HepG2 (cell line): ENCODE data around the gene CUL7. TPM values are rescaled to one million over a fixed set of nuclear protein-coding genes. Genes with fewer than 3 reads are reported as not detected.

Experiments used
- CREB1 ChIP-seq, 2 experiments: fragments of 450-650 bp in 1 of 2; IDR thresholded peaks; 2 replicates each; pipeline ENCODE4 v1.6.1; 2016 to 2017; ENCODE audit warnings: control low read depth in 1 of 2, mild to moderate bottlenecking in 1 of 2, missing compliant biosample characterization in 1 of 2, missing genetic modification characterization in 1 of 2
- GZF1 ChIP-seq: sonication (generic); formaldehyde crosslinking; IDR thresholded peaks from 2 replicates; pipeline ENCODE4 v1.5.1; 2020; ENCODE audit warnings: mild to moderate bottlenecking, missing genetic modification reagents
- HMG20A ChIP-seq: IDR thresholded peaks from 2 replicates; pipeline ENCODE4 v1.6.1; 2016; ENCODE audit warnings: borderline replicate concordance
- KLF13 ChIP-seq: sonication (generic); formaldehyde crosslinking; IDR thresholded peaks from 2 replicates; pipeline ENCODE4 v1.4.0; 2020; ENCODE audit warnings: mild to moderate bottlenecking, missing genetic modification reagents
- NONO ChIP-seq, 2 experiments: fragments of 450-650 bp in 1 of 2; sonication (generic) in 1 of 2; formaldehyde crosslinking in 1 of 2; IDR thresholded peaks in 1 of 2; conservative IDR thresholded peaks in 1 of 2; 2 replicates each; pipeline versions ENCODE4 v1.6.1 to v1.8.0; 2017 to 2022; ENCODE audit warnings: mild to moderate bottlenecking in 1 of 2, missing genetic modification reagents in 1 of 2, moderate library complexity in 1 of 2
- NR2F1 ChIP-seq, 2 experiments: fragments of 450-650 bp in 1 of 2; formaldehyde crosslinking in 1 of 2; IDR thresholded peaks; 2 replicates each; pipeline versions ENCODE4 v1.5.0 to v1.6.1; 2016 to 2020; ENCODE audit warnings: mild to moderate bottlenecking in 1 of 2, missing compliant biosample characterization in 1 of 2, missing genetic modification reagents in 1 of 2, moderate library complexity in 1 of 2
- PCBP2 ChIP-seq: fragments of 200-400 bp; formaldehyde crosslinking; optimal IDR thresholded peaks from 2 replicates; pipeline ENCODE3; 2018; ENCODE audit warnings: low read length, low read depth; ENCODE audit not compliant: poor library complexity, severe bottlenecking
- TOE1 ChIP-seq: sonication (generic); formaldehyde crosslinking; IDR thresholded peaks from 2 replicates; pipeline ENCODE4 v1.4.0; 2020; ENCODE audit warnings: mild to moderate bottlenecking, missing genetic modification reagents
- XBP1 ChIP-seq: sonication (generic); formaldehyde crosslinking; IDR thresholded peaks from 2 replicates; pipeline ENCODE4 v1.5.0; 2020; ENCODE audit warnings: missing genetic modification reagents
- ZFP41 ChIP-seq: sonication (generic); formaldehyde crosslinking; IDR thresholded peaks from 2 replicates; pipeline ENCODE4 v1.4.0; 2020; ENCODE audit warnings: mild to moderate bottlenecking, missing genetic modification reagents, borderline replicate concordance
- ZMYM3 ChIP-seq: sonication (generic); formaldehyde crosslinking; IDR thresholded peaks from 2 replicates; pipeline ENCODE4 v1.5.1; 2020; ENCODE audit warnings: mild to moderate bottlenecking, missing genetic modification reagents
- ZNF225 ChIP-seq: sonication (generic); formaldehyde crosslinking; IDR thresholded peaks from 2 replicates; pipeline ENCODE4 v1.4.0; 2020; ENCODE audit warnings: mild to moderate bottlenecking, missing genetic modification reagents
- ZNF292 ChIP-seq: sonication (generic); formaldehyde crosslinking; IDR thresholded peaks from 2 replicates; pipeline ENCODE4 v1.8.1; 2022; ENCODE audit warnings: mild to moderate bottlenecking, low read depth, missing genetic modification reagents, borderline replicate concordance
- ZNF510 ChIP-seq: sonication (generic); formaldehyde crosslinking; IDR thresholded peaks from 2 replicates; pipeline ENCODE4 v1.4.0; 2020; ENCODE audit warnings: low read depth, mild to moderate bottlenecking, missing genetic modification reagents
- ZNF546 ChIP-seq: sonication (generic); formaldehyde crosslinking; conservative IDR thresholded peaks from 2 replicates; pipeline ENCODE4 v1.8.1; 2023; ENCODE audit warnings: mild to moderate bottlenecking, missing genetic modification reagents
- ZNF776 ChIP-seq: sonication (generic); formaldehyde crosslinking; IDR thresholded peaks from 2 replicates; pipeline ENCODE4 v1.4.0; 2020; ENCODE audit warnings: mild to moderate bottlenecking, missing genetic modification reagents
- ZNF83 ChIP-seq: sonication (generic); formaldehyde crosslinking; IDR thresholded peaks from 2 replicates; pipeline ENCODE4 v1.4.0; 2020; ENCODE audit warnings: missing genetic modification reagents, mild to moderate bottlenecking, borderline replicate concordance
- polyA plus RNA-seq, 8 experiments: library from polyadenylated mRNA; depleted of rRNA in 3 of 8; stranded (reverse) in 7 of 8; unstranded in 1 of 8; fragments of >200 nt; fragmentation: Illumina TruSeq in 4 of 8; extraction: Trizol in 4 of 8; gene quantifications; 2 replicates each; pipeline versions ENCODE4 v1.2.1 to v1.2.3, GENCODE V29; 2011 to 2016; ENCODE audit warnings: low read depth in 4 of 8, missing spikeins in 1 of 8, mixed read lengths in 1 of 8; ENCODE audit not compliant: insufficient read depth in 1 of 8
- total RNA-seq, 5 experiments: library from RNA; depleted of rRNA; stranded (reverse); fragments of >200 nt; fragmentation: Illumina TruSeq; extraction: Trizol; gene quantifications; 2 replicates each; pipeline ENCODE4 v1.2.3, GENCODE V29; 2016; ENCODE audit warnings: low read depth in 1 of 5
- TF ChIP-seq, protein P1 (sequence below): sonication (generic); formaldehyde crosslinking; IDR thresholded peaks from 2 replicates; pipeline ENCODE4 v1.4.0; 2020; ENCODE audit warnings: missing genetic modification reagents
- TF ChIP-seq, protein P2 (sequence below): sonication (generic); formaldehyde crosslinking; IDR thresholded peaks from 2 replicates; pipeline ENCODE4 v1.8.0; 2022; ENCODE audit warnings: missing genetic modification reagents, mild to moderate bottlenecking, inconsistent platforms, borderline replicate concordance
- TF ChIP-seq, protein P3 (sequence below): sonication (generic); formaldehyde crosslinking; IDR thresholded peaks from 2 replicates; pipeline ENCODE4 v1.8.0; 2022; ENCODE audit warnings: mild to moderate bottlenecking, missing genetic modification reagents
- TF ChIP-seq, protein P4 (sequence below): sonication (generic); formaldehyde crosslinking; IDR thresholded peaks from 2 replicates; pipeline ENCODE4 v1.5.0; 2020; ENCODE audit warnings: mild to moderate bottlenecking, low read depth, missing genetic modification reagents, borderline replicate concordance

The CUL7 gene
- total and polyA plus RNA-seq, 2 of the 13 experiments (the other 11 are each of a cell fraction or from before 2014, with no cell fraction given) = 32.0 to 60.7 TPM

DNA sequence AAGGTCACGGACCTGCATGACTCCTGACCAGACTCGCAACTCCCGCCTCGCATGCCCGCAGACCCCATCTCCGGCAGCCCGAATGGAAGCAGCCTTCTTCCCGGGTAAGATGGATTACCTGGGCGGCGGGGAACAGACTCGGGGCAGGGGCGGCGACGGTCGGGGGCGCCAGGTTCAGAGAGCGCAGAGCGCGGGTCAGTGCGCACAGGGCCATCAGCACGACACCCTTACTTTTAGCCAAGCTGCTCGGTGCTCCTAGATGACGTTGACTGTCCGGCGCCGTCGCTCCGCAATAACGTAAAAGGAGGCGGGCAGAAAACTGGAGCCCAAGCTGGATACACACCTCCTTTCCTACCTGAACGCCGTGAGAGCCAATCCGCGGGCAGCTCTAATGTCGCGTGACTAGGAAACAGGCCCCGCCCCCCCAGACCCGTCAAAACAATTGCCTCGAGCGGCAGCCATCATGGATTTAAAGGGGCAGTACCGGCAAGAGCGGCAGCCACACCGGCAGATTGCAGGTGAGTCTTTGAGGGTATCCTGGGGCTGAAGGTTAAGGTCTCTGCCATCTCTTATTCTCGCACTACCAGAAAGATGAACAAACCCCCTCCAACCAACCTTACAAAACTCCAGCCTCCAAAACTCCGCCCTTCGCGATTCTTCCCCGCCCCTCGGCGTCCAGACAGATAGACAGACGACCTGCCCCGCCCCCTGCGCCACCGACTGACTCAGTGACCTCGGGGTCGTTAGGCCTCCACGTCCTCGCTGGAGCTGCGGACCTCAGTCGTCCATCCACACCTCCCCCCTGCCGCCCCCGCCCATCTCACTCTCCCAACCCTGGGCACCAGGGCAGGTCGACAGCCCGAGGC is 5.8 kb upstream of the CUL7 start, which contains the start of the genes KLC4 and MRPL2 (continued):
- TF ChIP-seq, protein P1, sequence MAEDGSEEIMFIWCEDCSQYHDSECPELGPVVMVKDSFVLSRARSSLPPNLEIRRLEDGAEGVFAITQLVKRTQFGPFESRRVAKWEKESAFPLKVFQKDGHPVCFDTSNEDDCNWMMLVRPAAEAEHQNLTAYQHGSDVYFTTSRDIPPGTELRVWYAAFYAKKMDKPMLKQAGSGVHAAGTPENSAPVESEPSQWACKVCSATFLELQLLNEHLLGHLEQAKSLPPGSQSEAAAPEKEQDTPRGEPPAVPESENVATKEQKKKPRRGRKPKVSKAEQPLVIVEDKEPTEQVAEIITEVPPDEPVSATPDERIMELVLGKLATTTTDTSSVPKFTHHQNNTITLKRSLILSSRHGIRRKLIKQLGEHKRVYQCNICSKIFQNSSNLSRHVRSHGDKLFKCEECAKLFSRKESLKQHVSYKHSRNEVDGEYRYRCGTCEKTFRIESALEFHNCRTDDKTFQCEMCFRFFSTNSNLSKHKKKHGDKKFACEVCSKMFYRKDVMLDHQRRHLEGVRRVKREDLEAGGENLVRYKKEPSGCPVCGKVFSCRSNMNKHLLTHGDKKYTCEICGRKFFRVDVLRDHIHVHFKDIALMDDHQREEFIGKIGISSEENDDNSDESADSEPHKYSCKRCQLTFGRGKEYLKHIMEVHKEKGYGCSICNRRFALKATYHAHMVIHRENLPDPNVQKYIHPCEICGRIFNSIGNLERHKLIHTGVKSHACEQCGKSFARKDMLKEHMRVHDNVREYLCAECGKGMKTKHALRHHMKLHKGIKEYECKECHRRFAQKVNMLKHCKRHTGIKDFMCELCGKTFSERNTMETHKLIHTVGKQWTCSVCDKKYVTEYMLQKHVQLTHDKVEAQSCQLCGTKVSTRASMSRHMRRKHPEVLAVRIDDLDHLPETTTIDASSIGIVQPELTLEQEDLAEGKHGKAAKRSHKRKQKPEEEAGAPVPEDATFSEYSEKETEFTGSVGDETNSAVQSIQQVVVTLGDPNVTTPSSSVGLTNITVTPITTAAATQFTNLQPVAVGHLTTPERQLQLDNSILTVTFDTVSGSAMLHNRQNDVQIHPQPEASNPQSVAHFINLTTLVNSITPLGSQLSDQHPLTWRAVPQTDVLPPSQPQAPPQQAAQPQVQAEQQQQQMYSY (CRISPR knock-in tag) = no peak
- TF ChIP-seq XBP1 (CRISPR knock-in tag) (0 out of 2 replicates have a peak, but pooled peaks have one; percentile 28), NONO (IDR thresholded peaks at IDR 0.05) (no peak), NONO (CRISPR knock-in tag; conservative IDR thresholded peaks at IDR 0.05) (no peak), ZMYM3 (CRISPR knock-in tag) (no peak), ZNF225 (peak; percentile 75; the same call in 1 of the 2 replicates), ZNF292 (CRISPR knock-in tag) (0 out of 2 replicates have a peak, but pooled peaks have one; percentile 26), KLF13 (CRISPR knock-in tag) (peak; percentile 65; the same call in 1 of the 2 replicates), HMG20A (CRISPR knock-in tag) (no peak), ZFP41 (no peak), ZNF510 (CRISPR knock-in tag) (peak; percentile 95; the same call in 1 of the 2 replicates), ZNF83 (CRISPR knock-in tag) (no peak), CREB1 (IDR thresholded peaks at IDR 0.05) (peak; percentile 98), CREB1 (CRISPR knock-in tag; IDR thresholded peaks at IDR 0.05) (peak; percentile 100), PCBP2 (no peak), GZF1 (CRISPR knock-in tag) (no peak), ZNF546 (CRISPR knock-in tag) (no peak), NR2F1 (CRISPR knock-in tag; IDR thresholded peaks at IDR 0.05) (peak; percentile 89 to 92), TOE1 (CRISPR knock-in tag) (no peak), ZNF776 (CRISPR knock-in tag) (no peak)
- TF ChIP-seq, protein P2, sequence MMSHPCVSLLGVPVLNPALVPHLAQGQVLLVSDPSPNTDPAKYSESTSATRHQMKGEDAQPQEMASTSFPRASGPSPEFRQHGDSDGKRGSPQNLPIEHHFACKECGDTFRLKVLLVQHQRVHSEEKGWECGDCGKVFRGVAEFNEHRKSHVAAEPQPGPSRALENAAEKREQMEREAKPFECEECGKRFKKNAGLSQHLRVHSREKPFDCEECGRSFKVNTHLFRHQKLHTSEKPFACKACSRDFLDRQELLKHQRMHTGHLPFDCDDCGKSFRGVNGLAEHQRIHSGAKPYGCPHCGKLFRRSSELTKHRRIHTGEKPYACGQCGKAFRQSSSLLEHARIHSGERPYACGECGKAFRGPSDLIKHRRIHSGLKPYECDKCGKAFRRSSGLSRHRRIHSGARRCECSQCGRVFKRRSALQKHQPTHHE (CRISPR knock-in tag) = peak; percentile 23; the same call in 1 of the 2 replicates
- TF ChIP-seq, protein P3, sequence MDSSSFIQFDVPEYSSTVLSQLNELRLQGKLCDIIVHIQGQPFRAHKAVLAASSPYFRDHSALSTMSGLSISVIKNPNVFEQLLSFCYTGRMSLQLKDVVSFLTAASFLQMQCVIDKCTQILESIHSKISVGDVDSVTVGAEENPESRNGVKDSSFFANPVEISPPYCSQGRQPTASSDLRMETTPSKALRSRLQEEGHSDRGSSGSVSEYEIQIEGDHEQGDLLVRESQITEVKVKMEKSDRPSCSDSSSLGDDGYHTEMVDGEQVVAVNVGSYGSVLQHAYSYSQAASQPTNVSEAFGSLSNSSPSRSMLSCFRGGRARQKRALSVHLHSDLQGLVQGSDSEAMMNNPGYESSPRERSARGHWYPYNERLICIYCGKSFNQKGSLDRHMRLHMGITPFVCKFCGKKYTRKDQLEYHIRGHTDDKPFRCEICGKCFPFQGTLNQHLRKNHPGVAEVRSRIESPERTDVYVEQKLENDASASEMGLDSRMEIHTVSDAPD (CRISPR knock-in tag) = no peak
- TF ChIP-seq, protein P4, sequence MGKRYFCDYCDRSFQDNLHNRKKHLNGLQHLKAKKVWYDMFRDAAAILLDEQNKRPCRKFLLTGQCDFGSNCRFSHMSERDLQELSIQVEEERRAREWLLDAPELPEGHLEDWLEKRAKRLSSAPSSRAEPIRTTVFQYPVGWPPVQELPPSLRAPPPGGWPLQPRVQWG (CRISPR knock-in tag) = no peak
